Lower lobe of right lung (tissue), 2 donors: ENCODE results near the gene ZSCAN9. TPM values are rescaled to one million over a fixed set of nuclear protein-coding genes. Genes with fewer than 3 reads are reported as not detected.

Experiments used
- ATAC-seq, 2 donors: fragments of 200-7000 bp; cut with Tn5 transposase; one replicate each; pipeline ENCODE4 v1.9.1; 2020 to 2022; ENCODE audit warnings: mild to moderate bottlenecking in 2 of 2, moderate library complexity in 2 of 2
- DNase-seq: peaks from one replicate; pipeline ENCODE4 v3.0.0-alpha.2; 2020
- H3K27ac ChIP-seq: fragments of 200-600 bp; one replicate; pipeline ENCODE4 v1.8.0; 2022
- H3K27me3 ChIP-seq: fragments of 200-600 bp; one replicate; pipeline ENCODE4 v1.8.0; 2022; ENCODE audit warnings: low read depth
- H3K36me3 ChIP-seq: fragments of 200-600 bp; one replicate; pipeline ENCODE4 v1.8.0; 2022; ENCODE audit warnings: mild to moderate bottlenecking
- H3K4me1 ChIP-seq: fragments of 200-600 bp; one replicate; pipeline ENCODE4 v1.8.0; 2022
- H3K4me3 ChIP-seq: fragments of 200-600 bp; one replicate; pipeline ENCODE4 v1.8.0; 2022; ENCODE audit warnings: mild to moderate bottlenecking
- H3K9me3 ChIP-seq: fragments of 200-600 bp; one replicate; pipeline ENCODE4 v1.8.0; 2022
- CTCF ChIP-seq: fragments of 200-600 bp; IDR thresholded peaks from one replicate; pipeline ENCODE4 v1.8.0; 2022; ENCODE audit warnings: antibody characterized with exemption, mild to moderate bottlenecking
- intact Hi-C: fragments of 100-400 bp; cut with DNase I; formaldehyde crosslinking; loops from one replicate; pipeline ENCODE4 v1.11.0; 2022
- total RNA-seq: library from RNA; stranded (reverse); fragmentation: NEBNext Ultra II Directional; extraction: Animal tissue kit (Norgen Biotek cat#: 25700); gene quantifications from one replicate; pipeline ENCODE4 v1.2.1, GENCODE V29; 2021
- donor health status: DM: no; HTN: yes; CAD: no; lungs with severe emphysema.

ZSCAN9 gene
- total RNA-seq, 1 donor from 2014 or later, result 11.3 TPM

- Histone ChIP-seq H3K4me1 (peaks cover 14% of the 10 kb centered on the region), H3K36me3 (peaks cover 45% of the 10 kb centered on the region), H3K27ac (no peak overlapping the region), H3K9me3 (no peaks in the 10 kb centered on the region), H3K27me3 (no peaks in the 10 kb centered on the region), H3K4me3 (no peak overlapping the region)
- no peak for DNase-seq
- no peak for ATAC-seq
- intact Hi-C loops, result no loop called here
- no peak for TF ChIP-seq CTCF
Observed at GRCh38 chr6:28226460-28226859, 1.4 kb downstream of the ZSCAN9 start.

DNA sequence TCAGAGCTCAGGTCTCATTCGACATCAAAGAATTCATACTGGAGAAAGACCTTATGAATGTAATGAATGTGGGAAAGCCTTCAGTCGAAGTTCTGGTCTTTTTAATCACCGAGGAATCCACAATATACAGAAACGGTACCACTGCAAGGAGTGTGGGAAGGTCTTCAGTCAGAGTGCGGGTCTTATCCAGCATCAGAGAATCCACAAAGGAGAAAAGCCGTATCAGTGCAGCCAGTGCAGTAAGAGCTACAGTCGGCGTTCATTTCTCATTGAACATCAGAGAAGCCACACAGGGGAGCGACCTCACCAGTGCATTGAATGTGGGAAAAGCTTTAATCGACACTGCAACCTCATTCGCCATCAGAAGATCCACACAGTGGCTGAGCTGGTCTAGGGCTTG, 7.7 kb downstream of the ZSCAN9 start:
- Histone ChIP-seq H3K9me3 (no peaks in the 10 kb centered on the region), H3K4me1 (no peaks in the 10 kb centered on the region), H3K27ac (no peak overlapping the region), H3K36me3 (peaks cover 63% of the 10 kb centered on the region), H3K27me3 (no peaks in the 10 kb centered on the region), H3K4me3 (no peak overlapping the region)
- DNase-seq (no peak), ATAC-seq (no peak)
- intact Hi-C loops, result no loop called here
- TF ChIP-seq CTCF, result no peak

GRCh38 chr6:28235912-28236452, 10.9 kb downstream of the ZSCAN9 start:
- H3K36me3 ChIP-seq, result peaks cover 31% of the 10 kb centered on the region
- no peaks in the 10 kb centered on the region for H3K9me3 ChIP-seq
- DNase-seq (no peak), ATAC-seq (no peak)
- intact Hi-C loops, result no loop called here
- no peak overlapping the region for H3K4me3 ChIP-seq
- no peaks in the 10 kb centered on the region for H3K4me1 ChIP-seq
- TF ChIP-seq CTCF, result no peak
- no peaks in the 10 kb centered on the region for H3K27me3 ChIP-seq
- H3K27ac ChIP-seq, result no peak overlapping the region

DNA sequence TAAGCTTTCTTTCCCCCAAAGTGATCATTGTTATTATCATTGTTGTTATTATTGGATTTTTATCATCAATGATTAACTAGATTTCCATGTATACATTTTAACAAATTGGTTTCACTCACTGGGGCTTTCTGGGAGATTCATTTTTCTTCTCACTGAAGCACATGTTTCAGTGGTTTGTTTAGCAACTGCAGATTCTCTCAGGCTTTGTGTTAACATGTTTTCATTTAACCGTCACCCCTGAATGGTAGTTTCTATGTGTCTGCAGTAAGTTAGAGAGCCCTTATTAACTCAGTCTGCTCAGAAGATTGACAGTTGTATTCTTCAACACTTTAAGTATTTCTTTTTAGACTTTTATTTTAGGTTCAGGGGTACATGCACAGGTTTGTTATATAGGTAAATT, 14.6 kb downstream of the ZSCAN9 start:
- ATAC-seq, result no peak
- no peaks in the 10 kb centered on the region for H3K4me1 ChIP-seq
- no peaks in the 10 kb centered on the region for H3K27me3 ChIP-seq
- no peak for DNase-seq
- peaks cover 16% of the 10 kb centered on the region for H3K36me3 ChIP-seq
- H3K9me3 ChIP-seq, result no peaks in the 10 kb centered on the region
- no peak overlapping the region for H3K27ac ChIP-seq
- no peak for TF ChIP-seq CTCF
- H3K4me3 ChIP-seq, result no peak overlapping the region
- intact Hi-C loops, result no loop called here

DNA sequence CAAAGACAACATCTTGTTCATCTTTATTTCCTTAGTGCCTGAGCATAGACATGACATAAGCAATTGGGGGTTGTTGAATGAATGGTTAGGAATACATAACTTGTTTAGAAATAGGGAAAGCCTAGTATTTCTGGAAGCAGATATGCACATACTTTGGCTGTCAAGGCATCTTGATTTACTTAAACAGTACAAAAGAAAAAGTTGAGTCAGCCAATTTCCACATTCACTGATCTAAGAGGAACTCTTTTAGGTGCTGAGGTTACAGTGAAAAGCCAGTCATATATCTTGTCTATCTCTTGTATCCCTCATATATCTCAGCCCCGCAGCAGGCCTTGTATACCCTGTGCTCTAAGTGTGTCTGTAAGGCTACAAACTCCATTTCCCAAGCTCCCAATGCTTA, 15.4 kb downstream of the ZSCAN9 start:
- ATAC-seq (no peak), DNase-seq (no peak)
- Histone ChIP-seq H3K36me3 (peaks cover 24% of the 10 kb centered on the region), H3K4me3 (no peak overlapping the region), H3K27ac (no peak overlapping the region), H3K27me3 (no peaks in the 10 kb centered on the region), H3K9me3 (no peaks in the 10 kb centered on the region), H3K4me1 (no peaks in the 10 kb centered on the region)
- intact Hi-C loops, result no loop called here
- TF ChIP-seq CTCF, result no peak

GRCh38 chr6:28243946-28244345, 18.9 kb downstream of the ZSCAN9 start:
- no peak for ATAC-seq
- H3K36me3 ChIP-seq, result peaks cover 58% of the 10 kb centered on the region
- TF ChIP-seq CTCF, result no peak

More at GRCh38 chr6:28243946-28244345, 18.9 kb downstream of the ZSCAN9 start:
- Histone ChIP-seq H3K9me3 (no peaks in the 10 kb centered on the region), H3K27me3 (no peaks in the 10 kb centered on the region), H3K4me1 (no peaks in the 10 kb centered on the region), H3K27ac (no peak overlapping the region), H3K4me3 (no peak overlapping the region)
- no peak for DNase-seq
- intact Hi-C loops, result no loop called here
